ENCODE measurements around the gene DEFB132. TPM values are rescaled to one million over a fixed set of nuclear protein-coding genes. Genes with fewer than 3 reads are reported as not detected.
A peak's percentile ranks its signal among the peaks of the same experiment; 100 is the strongest.

The DEFB132 gene
- total and polyA plus RNA-seq, 9 of the 15 experiments (the other 6 are each of a cell fraction or from before 2014, with no cell fraction given) = not detected

GRCh38 chr20:210809-211502 is 46.6 kb upstream of the DEFB132 start:
- H3K9ac ChIP-seq (ENCODE audit: insufficient read depth in 1 of 2, low read depth in 2 of 2, low read length in 2 of 2) = no peak overlapping the region
- H3K4me1 ChIP-seq (replicated peaks in 1 of 2; ENCODE audit: control insufficient read depth in 2 of 2, insufficient read depth in 2 of 2, low read length in 2 of 2) = peaks cover 0 to 2% of the 10 kb centered on the region in 2 experiments; a peak in 1 of 5 replicates
- H3K9me1 ChIP-seq (ENCODE audit: control insufficient read depth, insufficient read depth, low read length) = no peaks in the 10 kb centered on the region
- in situ Hi-C loops (cut with MboI) = no loop called here
- 4% methylated on average over 7 of the region's 7 CpGs for WGBS (ENCODE audit: insufficient coverage, low coverage, missing lambda C conversion rate)
- H3K4me3 ChIP-seq = no peak overlapping the region
- FAIRE-seq (no peak), ATAC-seq (no peak), DNase-seq (ENCODE audit: extremely low read depth in 1 of 4, low spot score in 3 of 4) (no peak)
- TF ChIP-seq HIVEP1 (CRISPR knock-in tag; IDR thresholded peaks at IDR 0.05) = no peak
- no peaks in the 10 kb centered on the region for H3K36me3 ChIP-seq (ENCODE audit: control insufficient read depth, insufficient read depth, low read length)
- H2AFZ ChIP-seq (ENCODE audit: low read depth, low read length) = no peak overlapping the region
- intact Hi-C loops (cut with micrococcal nuclease) = no loop called here
- no peaks in the 10 kb centered on the region for H3K79me2 ChIP-seq (ENCODE audit: control insufficient read depth, insufficient read depth, low read length)
- BruUV-seq (replicated peaks) = no TSS peak
- H3K9me3 ChIP-seq (replicated peaks; ENCODE audit: control insufficient read depth, insufficient read depth, low read depth, low read length) = no peaks in the 10 kb centered on the region
- ChIA-PET CTCF (ENCODE audit: low intra/inter-chr PET ratio) (no interaction called here), POLR2A (interaction anchor here (0.6 kb wide), 1 partner anchor 242 kb away, joined by 3 read pairs; no protein-coding TSS in a partner anchor)
- no peaks in the 10 kb centered on the region; a peak in 2 of 5 replicates for H3K27me3 ChIP-seq (ENCODE audit: control insufficient read depth in 2 of 2, insufficient read depth in 2 of 2, low read length in 2 of 2)
- H4K20me1 ChIP-seq (replicated peaks; ENCODE audit: control insufficient read depth, insufficient read depth, low read length) = no peaks in the 10 kb centered on the region
- no peak overlapping the region for H3K27ac ChIP-seq (ENCODE audit: extremely low read depth, low read depth, low read length)
- no peak overlapping the region for H3K4me2 ChIP-seq (ENCODE audit: insufficient read depth, low read length)

- Histone ChIP-seq H3K9ac (ENCODE audit: insufficient read depth in 1 of 2, low read depth in 2 of 2, low read length in 2 of 2) (no peak overlapping the region), H3K36me3 (ENCODE audit: control insufficient read depth, insufficient read depth, low read length) (no peaks in the 10 kb centered on the region), H3K27me3 (ENCODE audit: control insufficient read depth in 2 of 2, insufficient read depth in 2 of 2, low read length in 2 of 2) (peaks cover 0 to 3% of the 10 kb centered on the region in 2 experiments; a peak in 2 of 5 replicates), H3K27ac (ENCODE audit: extremely low read depth, low read depth, low read length) (no peak overlapping the region), H3K9me1 (ENCODE audit: control insufficient read depth, insufficient read depth, low read length) (no peaks in the 10 kb centered on the region), H2AFZ (ENCODE audit: low read depth, low read length) (no peak overlapping the region), H3K79me2 (ENCODE audit: control insufficient read depth, insufficient read depth, low read length) (no peaks in the 10 kb centered on the region), H3K4me1 (replicated peaks in 1 of 2; ENCODE audit: control insufficient read depth in 2 of 2, insufficient read depth in 2 of 2, low read length in 2 of 2) (no peaks in the 10 kb centered on the region), H3K4me3 (no peak overlapping the region), H3K9me3 (replicated peaks; ENCODE audit: control insufficient read depth, insufficient read depth, low read depth, low read length) (no peaks in the 10 kb centered on the region), H4K20me1 (replicated peaks; ENCODE audit: control insufficient read depth, insufficient read depth, low read length) (no peaks in the 10 kb centered on the region), H3K4me2 (ENCODE audit: insufficient read depth, low read length) (no peak overlapping the region)
- TF ChIP-seq ZNF316 (IDR thresholded peaks at IDR 0.05) (peak; percentile 62), HDAC3 (IDR thresholded peaks at IDR 0.05; ENCODE audit: borderline replicate concordance, partially characterized antibody) (no peak), NFIX (CRISPR knock-in tag; IDR thresholded peaks at IDR 0.05; ENCODE audit: low read depth) (no peak), TFAP4 (CRISPR knock-in tag; IDR thresholded peaks at IDR 0.05; ENCODE audit: borderline replicate concordance) (no peak), MAFK (IDR thresholded peaks at IDR 0.05; ENCODE audit: low read length) (peak; percentile 48; the same call in 1 of the 2 replicates), MAFF (IDR thresholded peaks at IDR 0.05; ENCODE audit: low read length) (peak; percentile 44; the same call in 1 of the 2 replicates), ZBTB12 (CRISPR knock-in tag; IDR thresholded peaks at IDR 0.05) (no peak), EP400 (IDR thresholded peaks at IDR 0.05) (no peak), MAFG (tag; conservative IDR thresholded peaks at IDR 0.05) (0 out of 2 replicates have a peak, but pooled peaks have one; percentile 10)
- CTCF ChIA-PET (ENCODE audit: low intra/inter-chr PET ratio) = no interaction called here
- ATAC-seq = no peak
- intact Hi-C loops (cut with micrococcal nuclease) (no loop called here), in situ Hi-C loops (cut with MboI) (no loop called here)
- FAIRE-seq = no peak
- BruUV-seq (replicated peaks) = no TSS peak
- POLR2A ChIA-PET = no interaction called here
- no peak for DNase-seq (ENCODE audit: extremely low read depth in 1 of 4, low spot score in 3 of 4)
- 4% methylated on average over 2 of the region's 2 CpGs for WGBS (ENCODE audit: insufficient coverage, low coverage, missing lambda C conversion rate)
Observed at GRCh38 chr20:214383-214782, 43.1 kb upstream of the DEFB132 start.
